ENCODE measurements around the gene CPNE4. TPM values are rescaled to one million over a fixed set of nuclear protein-coding genes. Genes with fewer than 3 reads are reported as not detected.
A peak's percentile ranks its signal among the peaks of the same experiment; 100 is the strongest.

CPNE4 gene
- total RNA-seq, 1 donor from 2014 or later: 0.41 TPM

GRCh38 chr3:132037056-132037455, 2.2 kb upstream of the CPNE4 start:
- no peaks in the 10 kb centered on the region for H3K9me3 Mint-ChIP-seq (ENCODE audit: unreplicated experiment)
- H3K36me3 Mint-ChIP-seq (ENCODE audit: low read depth, unreplicated experiment): no peaks in the 10 kb centered on the region
- TF ChIP-seq CTCF (IDR thresholded peaks at IDR 0.05; ENCODE audit: unreplicated experiment): no peak
- no peak for DNase-seq (ENCODE audit: low spot score)
- peaks cover 5% of the 10 kb centered on the region for H3K27me3 Mint-ChIP-seq (ENCODE audit: unreplicated experiment)
- H3K27ac Mint-ChIP-seq (ENCODE audit: unreplicated experiment): no peak overlapping the region
- no peak overlapping the region for H3K4me3 Mint-ChIP-seq (ENCODE audit: unreplicated experiment)
- H3K4me1 Mint-ChIP-seq (ENCODE audit: unreplicated experiment): peaks cover 7% of the 10 kb centered on the region

- Mint-ChIP-seq H3K4me3 (ENCODE audit: unreplicated experiment) (peak overlapping the region; percentile 87), H3K4me1 (ENCODE audit: unreplicated experiment) (peaks cover 7% of the 10 kb centered on the region), H3K27ac (ENCODE audit: unreplicated experiment) (peak overlapping the region; percentile 20), H3K27me3 (ENCODE audit: unreplicated experiment) (peaks cover 5% of the 10 kb centered on the region), H3K9me3 (ENCODE audit: unreplicated experiment) (no peaks in the 10 kb centered on the region), H3K36me3 (ENCODE audit: low read depth, unreplicated experiment) (no peaks in the 10 kb centered on the region)
- TF ChIP-seq CTCF (IDR thresholded peaks at IDR 0.05; ENCODE audit: unreplicated experiment): no peak
- peak; percentile 5 for DNase-seq (ENCODE audit: low spot score)
These were observed 723 bp downstream of the CPNE4 start for GRCh38 chr3:132034097-132034485.

GRCh38 chr3:132033471-132033870, 1.3 kb downstream of the CPNE4 start:
- Mint-ChIP-seq H3K36me3 (ENCODE audit: low read depth, unreplicated experiment) (no peaks in the 10 kb centered on the region), H3K27ac (ENCODE audit: unreplicated experiment) (no peak overlapping the region), H3K4me1 (ENCODE audit: unreplicated experiment) (peaks cover 7% of the 10 kb centered on the region), H3K4me3 (ENCODE audit: unreplicated experiment) (peak overlapping the region; percentile 87), H3K27me3 (ENCODE audit: unreplicated experiment) (peaks cover 5% of the 10 kb centered on the region), H3K9me3 (ENCODE audit: unreplicated experiment) (no peaks in the 10 kb centered on the region)
- DNase-seq (ENCODE audit: low spot score): no peak
- TF ChIP-seq CTCF (IDR thresholded peaks at IDR 0.05; ENCODE audit: unreplicated experiment): no peak

GRCh38 chr3:132032959-132033358, 1.9 kb downstream of the CPNE4 start:
- H3K4me3 Mint-ChIP-seq (ENCODE audit: unreplicated experiment): no peak overlapping the region
- H3K4me1 Mint-ChIP-seq (ENCODE audit: unreplicated experiment): peaks cover 6% of the 10 kb centered on the region
- no peak overlapping the region for H3K27ac Mint-ChIP-seq (ENCODE audit: unreplicated experiment)
- no peaks in the 10 kb centered on the region for H3K36me3 Mint-ChIP-seq (ENCODE audit: low read depth, unreplicated experiment)
- no peak for TF ChIP-seq CTCF (IDR thresholded peaks at IDR 0.05; ENCODE audit: unreplicated experiment)
- DNase-seq (ENCODE audit: low spot score): no peak
- H3K9me3 Mint-ChIP-seq (ENCODE audit: unreplicated experiment): no peaks in the 10 kb centered on the region
- H3K27me3 Mint-ChIP-seq (ENCODE audit: unreplicated experiment): peaks cover 5% of the 10 kb centered on the region

GRCh38 chr3:132029182-132029902, 5.5 kb downstream of the CPNE4 start:
- H3K4me3 Mint-ChIP-seq (ENCODE audit: unreplicated experiment): no peak overlapping the region
- no peak overlapping the region for H3K27ac Mint-ChIP-seq (ENCODE audit: unreplicated experiment)
- no peaks in the 10 kb centered on the region for H3K9me3 Mint-ChIP-seq (ENCODE audit: unreplicated experiment)

More at GRCh38 chr3:132029182-132029902, 5.5 kb downstream of the CPNE4 start:
- Mint-ChIP-seq H3K27me3 (ENCODE audit: unreplicated experiment) (peaks cover 5% of the 10 kb centered on the region), H3K4me1 (ENCODE audit: unreplicated experiment) (peaks cover 5% of the 10 kb centered on the region), H3K36me3 (ENCODE audit: low read depth, unreplicated experiment) (no peaks in the 10 kb centered on the region)
- TF ChIP-seq CTCF (IDR thresholded peaks at IDR 0.05; ENCODE audit: unreplicated experiment): peak; percentile 66
- peak; percentile 94 for DNase-seq (ENCODE audit: low spot score)

Measured in endothelial cell (in vitro differentiated cells).